ENCODE results near the gene SIGLEC11.
"Not testable (repeated sequence)": the region's sequence is repeated elsewhere in the genome, so short reads cannot be mapped to it uniquely, and the experiment has no call there.

The SIGLEC11 gene

GRCh38 chr19:49981603-49982593, 20.9 kb upstream of the SIGLEC11 start:
- H3K36me3 ChIP-seq (ENCODE audit: control insufficient read depth, insufficient read depth, low read length): peaks cover 6% of the 10 kb centered on the region; the same call in 1 of the 2 replicates
- H3K9me3 ChIP-seq (ENCODE audit: control insufficient read depth, insufficient read depth, low read length): no peaks in the 10 kb centered on the region
- no peaks in the 10 kb centered on the region for H3K4me1 ChIP-seq (ENCODE audit: control insufficient read depth, insufficient read depth, low read length)
- H3K4me3 ChIP-seq (ENCODE audit: low read depth, low read length): no peak overlapping the region
- no peak overlapping the region for H3K27ac ChIP-seq (ENCODE audit: low read depth, low read length)
- no peak overlapping the region for H3K9ac ChIP-seq (ENCODE audit: low read depth, low read length)
- no peaks in the 10 kb centered on the region for H3K27me3 ChIP-seq (ENCODE audit: control insufficient read depth, insufficient read depth, low read length)

GRCh38 chr19:49978324-49978723, 17.4 kb upstream of the SIGLEC11 start:
- H3K4me1 ChIP-seq (ENCODE audit: control insufficient read depth, insufficient read depth, low read length): no peaks in the 10 kb centered on the region
- no peak overlapping the region for H3K27ac ChIP-seq (ENCODE audit: low read depth, low read length)
- no peaks in the 10 kb centered on the region for H3K9me3 ChIP-seq (ENCODE audit: control insufficient read depth, insufficient read depth, low read length)
- H3K27me3 ChIP-seq (ENCODE audit: control insufficient read depth, insufficient read depth, low read length): no peaks in the 10 kb centered on the region
- H3K4me3 ChIP-seq (ENCODE audit: low read depth, low read length): no peak overlapping the region
- no peak overlapping the region for H3K9ac ChIP-seq (ENCODE audit: low read depth, low read length)
- no peaks in the 10 kb centered on the region for H3K36me3 ChIP-seq (ENCODE audit: control insufficient read depth, insufficient read depth, low read length)

- Histone ChIP-seq H3K27me3 (ENCODE audit: control insufficient read depth, insufficient read depth, low read length) (no peaks in the 10 kb centered on the region), H3K36me3 (ENCODE audit: control insufficient read depth, insufficient read depth, low read length) (no peaks in the 10 kb centered on the region), H3K27ac (ENCODE audit: low read depth, low read length) (no peak overlapping the region)
These were observed 16.9 kb upstream of the SIGLEC11 start for GRCh38 chr19:49977881-49978280.

GRCh38 chr19:49977076-49977475, 16.1 kb upstream of the SIGLEC11 start:
- Histone ChIP-seq H3K27ac (ENCODE audit: low read depth, low read length) (no peak overlapping the region), H3K36me3 (ENCODE audit: control insufficient read depth, insufficient read depth, low read length) (no peaks in the 10 kb centered on the region), H3K4me1 (ENCODE audit: control insufficient read depth, insufficient read depth, low read length) (no peaks in the 10 kb centered on the region), H3K4me3 (ENCODE audit: low read depth, low read length) (no peak overlapping the region), H3K9ac (ENCODE audit: low read depth, low read length) (no peak overlapping the region), H3K9me3 (ENCODE audit: control insufficient read depth, insufficient read depth, low read length) (no peaks in the 10 kb centered on the region), H3K27me3 (ENCODE audit: control insufficient read depth, insufficient read depth, low read length) (no peaks in the 10 kb centered on the region)

More at GRCh38 chr19:49977881-49978280, 16.9 kb upstream of the SIGLEC11 start:
- no peaks in the 10 kb centered on the region for H3K4me1 ChIP-seq (ENCODE audit: control insufficient read depth, insufficient read depth, low read length)
- no peak overlapping the region for H3K4me3 ChIP-seq (ENCODE audit: low read depth, low read length)
- H3K9me3 ChIP-seq (ENCODE audit: control insufficient read depth, insufficient read depth, low read length): no peaks in the 10 kb centered on the region
- H3K9ac ChIP-seq (ENCODE audit: low read depth, low read length): no peak overlapping the region

GRCh38 chr19:49976496-49976895, 15.5 kb upstream of the SIGLEC11 start:
- H3K4me3 ChIP-seq (ENCODE audit: low read depth, low read length): no peak overlapping the region
- H3K27me3 ChIP-seq (ENCODE audit: control insufficient read depth, insufficient read depth, low read length): no peaks in the 10 kb centered on the region
- no peaks in the 10 kb centered on the region for H3K36me3 ChIP-seq (ENCODE audit: control insufficient read depth, insufficient read depth, low read length)
- no peaks in the 10 kb centered on the region for H3K9me3 ChIP-seq (ENCODE audit: control insufficient read depth, insufficient read depth, low read length)
- no peak overlapping the region for H3K9ac ChIP-seq (ENCODE audit: low read depth, low read length)
- no peaks in the 10 kb centered on the region for H3K4me1 ChIP-seq (ENCODE audit: control insufficient read depth, insufficient read depth, low read length)
- no peak overlapping the region for H3K27ac ChIP-seq (ENCODE audit: low read depth, low read length)

GRCh38 chr19:49975051-49975450, 14.1 kb upstream of the SIGLEC11 start:
- Histone ChIP-seq H3K36me3 (ENCODE audit: control insufficient read depth, insufficient read depth, low read length) (no peaks in the 10 kb centered on the region), H3K4me1 (ENCODE audit: control insufficient read depth, insufficient read depth, low read length) (no peaks in the 10 kb centered on the region), H3K27ac (ENCODE audit: low read depth, low read length) (no peak overlapping the region), H3K9me3 (ENCODE audit: control insufficient read depth, insufficient read depth, low read length) (no peaks in the 10 kb centered on the region), H3K9ac (ENCODE audit: low read depth, low read length) (no peak overlapping the region), H3K4me3 (ENCODE audit: low read depth, low read length) (no peak overlapping the region), H3K27me3 (ENCODE audit: control insufficient read depth, insufficient read depth, low read length) (no peaks in the 10 kb centered on the region)

GRCh38 chr19:49973987-49974386, 13.0 kb upstream of the SIGLEC11 start:
- no peaks in the 10 kb centered on the region for H3K36me3 ChIP-seq (ENCODE audit: control insufficient read depth, insufficient read depth, low read length)
- no peaks in the 10 kb centered on the region for H3K27me3 ChIP-seq (ENCODE audit: control insufficient read depth, insufficient read depth, low read length)
- H3K27ac ChIP-seq (ENCODE audit: low read depth, low read length): no peak overlapping the region
- H3K4me1 ChIP-seq (ENCODE audit: control insufficient read depth, insufficient read depth, low read length): no peaks in the 10 kb centered on the region
- no peak overlapping the region for H3K9ac ChIP-seq (ENCODE audit: low read depth, low read length)
- no peaks in the 10 kb centered on the region for H3K9me3 ChIP-seq (ENCODE audit: control insufficient read depth, insufficient read depth, low read length)
- H3K4me3 ChIP-seq (ENCODE audit: low read depth, low read length): no peak overlapping the region

- Histone ChIP-seq H3K4me1 (ENCODE audit: control insufficient read depth, insufficient read depth, low read length) (no peaks in the 10 kb centered on the region), H3K9me3 (ENCODE audit: control insufficient read depth, insufficient read depth, low read length) (no peaks in the 10 kb centered on the region), H3K4me3 (ENCODE audit: low read depth, low read length) (no peak overlapping the region), H3K27me3 (ENCODE audit: control insufficient read depth, insufficient read depth, low read length) (no peaks in the 10 kb centered on the region), H3K27ac (ENCODE audit: low read depth, low read length) (no peak overlapping the region), H3K9ac (ENCODE audit: low read depth, low read length) (no peak overlapping the region), H3K36me3 (ENCODE audit: control insufficient read depth, insufficient read depth, low read length) (no peaks in the 10 kb centered on the region)
These were observed 11.9 kb upstream of the SIGLEC11 start for GRCh38 chr19:49972841-49973240.

GRCh38 chr19:49971991-49972411, 11.0 kb upstream of the SIGLEC11 start:
- H3K9me3 ChIP-seq (ENCODE audit: control insufficient read depth, insufficient read depth, low read length): no peaks in the 10 kb centered on the region
- H3K9ac ChIP-seq (ENCODE audit: low read depth, low read length): no peak overlapping the region
- H3K36me3 ChIP-seq (ENCODE audit: control insufficient read depth, insufficient read depth, low read length): no peaks in the 10 kb centered on the region
- no peaks in the 10 kb centered on the region for H3K27me3 ChIP-seq (ENCODE audit: control insufficient read depth, insufficient read depth, low read length)
- no peak overlapping the region for H3K27ac ChIP-seq (ENCODE audit: low read depth, low read length)
- no peaks in the 10 kb centered on the region for H3K4me1 ChIP-seq (ENCODE audit: control insufficient read depth, insufficient read depth, low read length)
- H3K4me3 ChIP-seq (ENCODE audit: low read depth, low read length): no peak overlapping the region

- H3K4me3 ChIP-seq (ENCODE audit: low read depth, low read length); H3K27ac ChIP-seq (ENCODE audit: low read depth, low read length); H3K9me3 ChIP-seq (ENCODE audit: control insufficient read depth, insufficient read depth, low read length): not testable (repeated sequence)
These were observed 8.4 kb upstream of the SIGLEC11 start for GRCh38 chr19:49969355-49969754.

GRCh38 chr19:49968279-49968922, 7.4 kb upstream of the SIGLEC11 start:
- no peak overlapping the region for H3K9ac ChIP-seq (ENCODE audit: low read depth, low read length)
- no peaks in the 10 kb centered on the region for H3K36me3 ChIP-seq (ENCODE audit: control insufficient read depth, insufficient read depth, low read length)
- H3K9me3 ChIP-seq (ENCODE audit: control insufficient read depth, insufficient read depth, low read length): no peaks in the 10 kb centered on the region
- no peaks in the 10 kb centered on the region for H3K4me1 ChIP-seq (ENCODE audit: control insufficient read depth, insufficient read depth, low read length)
- no peaks in the 10 kb centered on the region for H3K27me3 ChIP-seq (ENCODE audit: control insufficient read depth, insufficient read depth, low read length)
- H3K4me3 ChIP-seq (ENCODE audit: low read depth, low read length): no peak overlapping the region
- no peak overlapping the region for H3K27ac ChIP-seq (ENCODE audit: low read depth, low read length)

More at GRCh38 chr19:49969355-49969754, 8.4 kb upstream of the SIGLEC11 start:
- H3K27me3 ChIP-seq (ENCODE audit: control insufficient read depth, insufficient read depth, low read length); H3K4me1 ChIP-seq (ENCODE audit: control insufficient read depth, insufficient read depth, low read length); H3K36me3 ChIP-seq (ENCODE audit: control insufficient read depth, insufficient read depth, low read length); H3K9ac ChIP-seq (ENCODE audit: low read depth, low read length): not testable (repeated sequence)
